Heart right ventricle (tissue), 16 donors: Measurements from ENCODE around the gene B3GALT4. TPM values are rescaled to one million over a fixed set of nuclear protein-coding genes. Genes with fewer than 3 reads are reported as not detected.
"Not testable (repeated sequence)": the region's sequence is repeated elsewhere in the genome, so short reads cannot be mapped to it uniquely, and the experiment has no call there.

Source experiments
- ATAC-seq, 8 donors: fragments of 200-7000 bp; cut with Tn5 transposase; one replicate each; pipeline ENCODE4 v1.9.1; 2020; ENCODE audit warnings: mild to moderate bottlenecking in 8 of 8, moderate library complexity in 8 of 8, moderate number of reproducible peaks in 1 of 8
- DNase-seq, 2 donors: peaks; one replicate each; pipeline ENCODE4 v3.0.0-alpha.2; 2020
- H3K27ac ChIP-seq, 10 donors: fragments of 200-600 bp; sonication (generic) in 2 of 10; one replicate each; pipeline versions ENCODE4 v1.5.0 to v1.8.0; 2020 to 2022; ENCODE audit warnings: mild to moderate bottlenecking in 3 of 10
- H3K27me3 ChIP-seq, 7 donors: fragments of 200-600 bp; one replicate each; pipeline ENCODE4 v1.8.0; 2021 to 2022; ENCODE audit warnings: mild to moderate bottlenecking in 2 of 7
- H3K36me3 ChIP-seq, 9 donors: fragments of 200-600 bp; sonication (generic) in 1 of 9; one replicate each; pipeline versions ENCODE4 v1.5.0 to v1.8.0; 2020 to 2022; ENCODE audit warnings: mild to moderate bottlenecking in 2 of 9
- H3K4me1 ChIP-seq, 9 donors: fragments of 200-600 bp; sonication (generic) in 1 of 9; one replicate each; pipeline versions ENCODE4 v1.5.0 to v1.8.0; 2020 to 2022; ENCODE audit warnings: mild to moderate bottlenecking in 4 of 9
- H3K4me3 ChIP-seq, 10 donors: fragments of 200-600 bp; sonication (generic) in 2 of 10; one replicate each; pipeline versions ENCODE4 v1.5.0 to v1.8.0; 2020 to 2022; ENCODE audit warnings: mild to moderate bottlenecking in 7 of 10, moderate library complexity in 2 of 10
- H3K9me3 ChIP-seq, 11 donors: fragments of 200-600 bp in 10 of 11; sonication (generic) in 2 of 11; one replicate each; pipeline versions ENCODE4 v1.5.0 to v1.8.0; 2013 to 2022; ENCODE audit warnings: mild to moderate bottlenecking in 2 of 11, control low read depth in 1 of 11, moderate library complexity in 1 of 11
- WGBS, 2 donors: extraction: QIAGEN DNeasy Blood & Tissue Kit; methylation state at CpG; one replicate each; pipeline ENCODE4 v1.1.7; 2013; ENCODE audit warnings: inconsistent platforms in 1 of 2; 5-methylcytosine and 5-hydroxymethylcytosine counted together
- intact Hi-C, 10 donors: fragments of 100-400 bp; cut with DNase I; formaldehyde crosslinking; loops; one replicate each; pipeline versions ENCODE4 v1.11.1 to v1.14.2; 2022
- polyA plus RNA-seq, 2 donors: library from polyadenylated mRNA; stranded (reverse); fragments of 200-250 nt; gene quantifications; one replicate each; pipeline ENCODE4 v1.2.3, GENCODE V29; 2013
- total RNA-seq, 10 donors: library from RNA; stranded (reverse); fragmentation: NEBNext Ultra II Directional in 3 of 10; extraction: Animal tissue kit (Norgen Biotek cat#: 25700) in 3 of 10; gene quantifications; one replicate each; pipeline versions ENCODE4 v1.2.1 to v1.2.4, GENCODE V29; 2021 to 2023
- TF ChIP-seq, protein P1 (sequence below), 9 donors: fragments of 200-600 bp; sonication (generic) in 2 of 9; IDR thresholded peaks; one replicate each; pipeline versions ENCODE4 v1.5.0 to v1.8.0; 2021 to 2022; ENCODE audit warnings: antibody characterized with exemption in 9 of 9, mild to moderate bottlenecking in 5 of 9, moderate library complexity in 1 of 9
- donor health status: Arrhythmogenic right ventricular cardiomyopathy.
- donor health status: ischemic (EF 13 %, LVEDD 7.1; RV severe dilation, severe dysfunction).
- donor health status: healthy with polysubstance abuse.
- donor health status: DM: no; HTN: yes; CAD: no.
- donor health status: DM: no; HTN: no; CAD: no.
- donor health status: ischemic (EF 25% LVEDD 6.9; RV normal size, moderate dysfunction).
- donor health status: ischemic (EF 25% LVEDD 5.7; RV mildly dilated, moderate dysfunction).
- donor health status: healthy.
- donor health status: DM: yes; HTN: yes; CAD: no.
- donor health status: Ischemic cardiomyopathy.
- donor health status: ischemic (EF 35%, LVEDD 5.7; RV mildly dilated, moderate dysfunction).
- donor health status: nonischemic (EF 11% LVEDD 7.7; RV severe dilation, severe dysfunction).
- donor health status: DM: yes; HTN: yes; CAD: no.
- donor health status: PGD.
- donor health status: ischemic (EF 29% LVEDD 5.4; RV normal size, mild dysfunction).
- donor health status: nonischemic (EF 23%, LVEDD 6.1; RV moderate dilation, normal function).

Gene B3GALT4
- total and polyA plus RNA-seq, 12 donors: 5.3 to 12.2 (median 8.0) TPM

- peaks cover 10 to 82% (median 64%) of the 10 kb centered on the region in 9 donors for H3K4me1 ChIP-seq
- peak overlapping the region in 1 of 10 donors; percentile 81 for H3K4me3 ChIP-seq
- ATAC-seq (no peak), DNase-seq (no peak)
- TF ChIP-seq, protein P1, sequence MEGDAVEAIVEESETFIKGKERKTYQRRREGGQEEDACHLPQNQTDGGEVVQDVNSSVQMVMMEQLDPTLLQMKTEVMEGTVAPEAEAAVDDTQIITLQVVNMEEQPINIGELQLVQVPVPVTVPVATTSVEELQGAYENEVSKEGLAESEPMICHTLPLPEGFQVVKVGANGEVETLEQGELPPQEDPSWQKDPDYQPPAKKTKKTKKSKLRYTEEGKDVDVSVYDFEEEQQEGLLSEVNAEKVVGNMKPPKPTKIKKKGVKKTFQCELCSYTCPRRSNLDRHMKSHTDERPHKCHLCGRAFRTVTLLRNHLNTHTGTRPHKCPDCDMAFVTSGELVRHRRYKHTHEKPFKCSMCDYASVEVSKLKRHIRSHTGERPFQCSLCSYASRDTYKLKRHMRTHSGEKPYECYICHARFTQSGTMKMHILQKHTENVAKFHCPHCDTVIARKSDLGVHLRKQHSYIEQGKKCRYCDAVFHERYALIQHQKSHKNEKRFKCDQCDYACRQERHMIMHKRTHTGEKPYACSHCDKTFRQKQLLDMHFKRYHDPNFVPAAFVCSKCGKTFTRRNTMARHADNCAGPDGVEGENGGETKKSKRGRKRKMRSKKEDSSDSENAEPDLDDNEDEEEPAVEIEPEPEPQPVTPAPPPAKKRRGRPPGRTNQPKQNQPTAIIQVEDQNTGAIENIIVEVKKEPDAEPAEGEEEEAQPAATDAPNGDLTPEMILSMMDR (IDR thresholded peaks at IDR 0.05): no peak
- no peaks in the 10 kb centered on the region for H3K27me3 ChIP-seq
- 68 to 73% methylated on average over 14 of the region's 14 CpGs for WGBS, 2 donors
- H3K36me3 ChIP-seq: peaks cover 0 to 60% (median 19%) of the 10 kb centered on the region in 9 donors
- H3K27ac ChIP-seq: peak overlapping the region in 1 of 10 donors; percentile 97
- intact Hi-C loops: loop anchor here in 1 of 10 donors (2.0 kb wide), 1 partner anchor 43 kb away; the partner anchor contains the start of gene ZBTB22
- H3K9me3 ChIP-seq: no peaks in the 10 kb centered on the region
Measured at GRCh38 chr6:33273924-33274902, 2.7 kb upstream of the B3GALT4 start.

GRCh38 chr6:33275795-33276580 is 935 bp upstream of the B3GALT4 start:
- ATAC-seq, DNase-seq, intact Hi-C loops, H3K27me3 ChIP-seq, H3K9me3 ChIP-seq: not testable (repeated sequence)
- WGBS, 2 donors: 83% methylated on average over 16 of the region's 16 CpGs
- peak overlapping the region; percentile 68 to 96 (median 92) for H3K27ac ChIP-seq
- H3K4me3 ChIP-seq: peak overlapping the region in 9 of 10 donors; percentile 60 to 83 (median 73)
- peaks cover 10 to 72% (median 56%) of the 10 kb centered on the region in 9 donors for H3K4me1 ChIP-seq
- H3K36me3 ChIP-seq: peaks cover 0 to 74% (median 15%) of the 10 kb centered on the region in 9 donors

DNA sequence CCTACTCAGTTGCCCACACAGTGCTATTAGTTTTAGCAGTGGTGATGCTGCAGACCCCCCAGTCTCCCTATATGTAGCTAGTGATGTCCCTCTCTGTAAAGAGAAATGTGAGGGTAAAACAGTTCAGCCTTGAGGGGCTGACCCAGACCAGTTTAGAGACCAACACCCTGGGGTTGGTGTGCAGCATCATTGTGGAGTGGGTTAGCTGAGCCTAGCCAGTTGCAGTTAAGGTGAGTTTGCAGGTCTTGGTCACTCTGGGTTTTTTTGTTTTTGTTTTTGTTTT is 401 bp upstream of the B3GALT4 start:
- Histone ChIP-seq H3K4me1 (peaks cover 10 to 70% (median 53%) of the 10 kb centered on the region in 9 donors), H3K9me3 (no peaks in the 10 kb centered on the region), H3K27ac (peak overlapping the region; percentile 68 to 96 (median 92)), H3K4me3 (peak overlapping the region; percentile 40 to 83 (median 72)), H3K36me3 (peaks cover 0 to 79% (median 15%) of the 10 kb centered on the region in 9 donors), H3K27me3 (no peaks in the 10 kb centered on the region)
- intact Hi-C loops: no loop called here
- DNase-seq (no peak), ATAC-seq (no peak)
- TF ChIP-seq, protein P1 (IDR thresholded peaks at IDR 0.05): no peak

DNA sequence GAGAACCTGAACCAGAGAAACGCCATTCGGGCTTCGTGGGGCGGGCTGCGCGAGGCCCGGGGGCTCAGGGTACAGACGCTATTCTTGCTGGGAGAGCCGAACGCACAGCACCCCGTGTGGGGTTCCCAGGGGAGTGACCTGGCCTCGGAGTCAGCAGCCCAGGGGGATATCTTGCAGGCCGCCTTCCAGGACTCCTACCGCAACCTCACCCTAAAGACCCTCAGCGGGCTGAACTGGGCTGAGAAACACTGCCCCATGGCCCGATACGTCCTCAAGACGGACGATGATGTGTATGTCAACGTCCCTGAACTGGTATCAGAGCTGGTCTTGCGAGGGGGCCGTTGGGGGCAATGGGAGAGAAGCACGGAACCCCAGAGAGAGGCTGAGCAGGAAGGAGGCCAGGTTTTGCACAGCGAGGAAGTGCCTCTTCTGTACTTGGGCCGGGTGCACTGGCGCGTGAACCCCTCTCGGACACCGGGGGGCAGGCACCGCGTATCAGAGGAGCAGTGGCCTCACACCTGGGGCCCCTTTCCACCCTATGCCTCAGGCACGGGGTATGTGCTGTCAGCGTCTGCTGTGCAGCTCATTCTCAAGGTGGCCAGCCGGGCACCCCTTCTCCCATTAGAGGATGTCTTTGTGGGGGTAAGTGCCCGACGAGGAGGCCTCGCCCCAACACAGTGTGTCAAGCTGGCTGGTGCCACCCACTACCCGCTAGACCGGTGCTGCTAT is 904 bp downstream of the B3GALT4 start:
- intact Hi-C loops: loop anchor here in 1 of 10 donors (2.0 kb wide), 1 partner anchor 67 kb away; no protein-coding TSS in a partner anchor
- no peak for DNase-seq
- peak overlapping the region; percentile 40 to 83 (median 72) for H3K4me3 ChIP-seq
- H3K27me3 ChIP-seq: no peaks in the 10 kb centered on the region
- peaks cover 0 to 89% (median 15%) of the 10 kb centered on the region in 9 donors for H3K36me3 ChIP-seq
- H3K9me3 ChIP-seq: no peaks in the 10 kb centered on the region
- TF ChIP-seq, protein P1 (IDR thresholded peaks at IDR 0.05): no peak
- H3K27ac ChIP-seq: peak overlapping the region; percentile 68 to 96 (median 92)
- H3K4me1 ChIP-seq: peaks cover 7 to 63% (median 47%) of the 10 kb centered on the region in 9 donors
- WGBS, 2 donors: 38 to 40% methylated on average over 39 of the region's 39 CpGs
- ATAC-seq: peak in 5 of 8 donors; percentile 5 to 16 (median 8)
